Kidney epithelial cell (primary cell): ENCODE data around the gene UBA5. TPM values are rescaled to one million over a fixed set of nuclear protein-coding genes. Genes with fewer than 3 reads are reported as not detected.

Experiments used
- DNase-seq: peaks from one replicate; pipeline ENCODE4 v3.0.0-alpha.2; 2010; ENCODE audit warnings: low read depth
- H3K27me3 ChIP-seq: 2 replicates; pipeline ENCODE4 v1.6.0; 2011; ENCODE audit warnings: low read length; ENCODE audit not compliant: control insufficient read depth, insufficient read depth
- H3K36me3 ChIP-seq: 2 replicates; pipeline ENCODE4 v1.5.1; 2011; ENCODE audit warnings: low read length; ENCODE audit not compliant: control insufficient read depth, insufficient read depth
- H3K4me3 ChIP-seq: 2 replicates; pipeline ENCODE4 v1.5.1; 2011; ENCODE audit warnings: low read depth, mild to moderate bottlenecking, control low read depth, low read length
- CTCF ChIP-seq: IDR thresholded peaks from 2 replicates; pipeline ENCODE4 v1.5.1; 2011; ENCODE audit warnings: mild to moderate bottlenecking, moderate library complexity, low read length, control low read depth, inconsistent platforms; ENCODE audit not compliant: insufficient read depth, poor library complexity, severe bottlenecking
- total RNA-seq: library from RNA; depleted of rRNA; stranded (reverse); fragments of >200 nt; gene quantifications from 2 replicates; pipeline ENCODE4 v1.2.3, GENCODE V29; 2015

Gene UBA5
- total RNA-seq, 1 donor from 2014 or later = 37.3 TPM

- no peak for TF ChIP-seq CTCF
- peaks cover 1% of the 10 kb centered on the region for H3K36me3 ChIP-seq
- H3K4me3 ChIP-seq = no peak overlapping the region
- no peaks in the 10 kb centered on the region for H3K27me3 ChIP-seq
- DNase-seq = no peak
These were observed 43.6 kb downstream of the UBA5 start for GRCh38 chr3:132703733-132704132.

GRCh38 chr3:132709761-132710160 lies 49.6 kb downstream of the UBA5 start:
- Histone ChIP-seq H3K4me3 (no peak overlapping the region), H3K27me3 (no peaks in the 10 kb centered on the region), H3K36me3 (no peaks in the 10 kb centered on the region)
- no peak for DNase-seq
- TF ChIP-seq CTCF = no peak

GRCh38 chr3:132710311-132710710 lies 50.2 kb downstream of the UBA5 start:
- Histone ChIP-seq H3K36me3 (no peaks in the 10 kb centered on the region), H3K4me3 (no peak overlapping the region), H3K27me3 (no peaks in the 10 kb centered on the region)
- DNase-seq = no peak
- no peak for TF ChIP-seq CTCF

GRCh38 chr3:132713977-132714727 lies 54.0 kb downstream of the UBA5 start:
- TF ChIP-seq CTCF = no peak
- DNase-seq = no peak
- Histone ChIP-seq H3K27me3 (no peaks in the 10 kb centered on the region), H3K36me3 (no peaks in the 10 kb centered on the region), H3K4me3 (no peak overlapping the region)

GRCh38 chr3:132716372-132716771 lies 56.2 kb downstream of the UBA5 start:
- DNase-seq = no peak
- H3K27me3 ChIP-seq = no peaks in the 10 kb centered on the region
- no peak for TF ChIP-seq CTCF
- no peak overlapping the region for H3K4me3 ChIP-seq
- no peaks in the 10 kb centered on the region for H3K36me3 ChIP-seq

- no peaks in the 10 kb centered on the region for H3K27me3 ChIP-seq
- no peak for TF ChIP-seq CTCF
- H3K4me3 ChIP-seq = no peak overlapping the region
- DNase-seq = no peak
- no peaks in the 10 kb centered on the region for H3K36me3 ChIP-seq
These were observed 60.1 kb downstream of the UBA5 start for GRCh38 chr3:132720228-132720627.
